ENCODE results near the gene DAB1. TPM values are rescaled to one million over a fixed set of nuclear protein-coding genes. Genes with fewer than 3 reads are reported as not detected.

Gene DAB1
- polyA plus RNA-seq, 3 donors = not detected

- Histone ChIP-seq H3K4me1 (ENCODE audit: control insufficient read depth in 1 of 2, insufficient read depth in 2 of 2, low read length in 2 of 2) (no peaks in the 10 kb centered on the region), H3K4me3 (replicated peaks in 1 of 3; ENCODE audit: low read depth in 2 of 3, low read length in 3 of 3) (no peak overlapping the region), H3K9me3 (replicated peaks in 1 of 2; ENCODE audit: control insufficient read depth in 1 of 2, insufficient read depth in 1 of 2, low read length in 2 of 2) (no peaks in the 10 kb centered on the region), H3K27me3 (ENCODE audit: control insufficient read depth in 2 of 2, insufficient read depth in 2 of 2, low read length in 2 of 2) (no peaks in the 10 kb centered on the region), H4K20me1 (ENCODE audit: insufficient read depth, low read length) (no peaks in the 10 kb centered on the region), H3K27ac (ENCODE audit: low read depth in 1 of 2, low read length in 2 of 2) (no peak overlapping the region), H3K9ac (ENCODE audit: insufficient read depth, low read length, poor library complexity, severe bottlenecking) (no peak overlapping the region), H3K79me2 (ENCODE audit: insufficient read depth, low read length) (no peaks in the 10 kb centered on the region), H3K4me2 (replicated peaks; ENCODE audit: extremely low read depth, low read length, poor library complexity, severe bottlenecking) (no peak overlapping the region), H2AFZ (ENCODE audit: insufficient read depth, low read depth, low read length, poor library complexity, severe bottlenecking) (no peak overlapping the region), H3K36me3 (replicated peaks in 1 of 2; ENCODE audit: control insufficient read depth in 1 of 2, insufficient read depth in 2 of 2, low read length in 2 of 2) (no peaks in the 10 kb centered on the region)
- H3K36me3 Mint-ChIP-seq = no peaks in the 10 kb centered on the region
- intact Hi-C loops (cut with micrococcal nuclease) = no loop called here
- no peaks in the 10 kb centered on the region for H3K4me1 Mint-ChIP-seq
- peaks cover 0 to 2% (median 1%) of the 10 kb centered on the region in 3 donors for H3K27me3 Mint-ChIP-seq (ENCODE audit: low read depth in 3 of 3)
- H3K4me3 Mint-ChIP-seq = no peak overlapping the region
- WGBS (ENCODE audit: insufficient coverage) = no CpG with 5 or more reads among the region's 1 CpG
- TF ChIP-seq CTCF (IDR thresholded peaks at IDR 0.05) = no peak
- no peak for DNase-seq
- no peak overlapping the region for H3K27ac Mint-ChIP-seq
- H3K9me3 Mint-ChIP-seq = peaks cover 0 to 12% (median 3%) of the 10 kb centered on the region in 7 donors
Observed at GRCh38 chr1:57172040-57172439, 251.8 kb downstream of the DAB1 start.

- Mint-ChIP-seq H3K9me3 (peaks cover 0 to 4% (median 0%) of the 10 kb centered on the region in 7 donors), H3K4me1 (no peaks in the 10 kb centered on the region), H3K36me3 (no peaks in the 10 kb centered on the region), H3K27ac (no peak overlapping the region), H3K4me3 (no peak overlapping the region), H3K27me3 (ENCODE audit: low read depth in 3 of 3) (peaks cover 0 to 4% (median 0%) of the 10 kb centered on the region in 3 donors)
- TF ChIP-seq CTCF (IDR thresholded peaks at IDR 0.05) = no peak
- no peaks in the 10 kb centered on the region for H3K4me1 ChIP-seq (ENCODE audit: control insufficient read depth in 1 of 2, insufficient read depth in 2 of 2, low read length in 2 of 2)
- H3K36me3 ChIP-seq (replicated peaks in 1 of 2; ENCODE audit: control insufficient read depth in 1 of 2, insufficient read depth in 2 of 2, low read length in 2 of 2) = no peaks in the 10 kb centered on the region
- no peak overlapping the region for H2AFZ ChIP-seq (ENCODE audit: insufficient read depth, low read depth, low read length, poor library complexity, severe bottlenecking)
- no peaks in the 10 kb centered on the region for H3K79me2 ChIP-seq (ENCODE audit: insufficient read depth, low read length)
- no peak overlapping the region for H3K27ac ChIP-seq (ENCODE audit: low read depth in 1 of 2, low read length in 2 of 2)
- no peak for DNase-seq
- H3K27me3 ChIP-seq (ENCODE audit: control insufficient read depth in 2 of 2, insufficient read depth in 2 of 2, low read length in 2 of 2) = no peaks in the 10 kb centered on the region
- H3K9me3 ChIP-seq (replicated peaks in 1 of 2; ENCODE audit: control insufficient read depth in 1 of 2, insufficient read depth in 1 of 2, low read length in 2 of 2) = no peaks in the 10 kb centered on the region
- H4K20me1 ChIP-seq (ENCODE audit: insufficient read depth, low read length) = no peaks in the 10 kb centered on the region
- WGBS (ENCODE audit: insufficient coverage) = no CpG with 5 or more reads among the region's 2 CpGs
- H3K9ac ChIP-seq (ENCODE audit: insufficient read depth, low read length, poor library complexity, severe bottlenecking) = no peak overlapping the region
- H3K4me2 ChIP-seq (replicated peaks; ENCODE audit: extremely low read depth, low read length, poor library complexity, severe bottlenecking) = no peak overlapping the region
- no peak overlapping the region for H3K4me3 ChIP-seq (replicated peaks in 1 of 3; ENCODE audit: low read depth in 2 of 3, low read length in 3 of 3)
- intact Hi-C loops (cut with micrococcal nuclease) = no loop called here
Observed at GRCh38 chr1:57167997-57168396, 255.9 kb downstream of the DAB1 start.

All from CD14-positive monocyte (primary cell).